GM19463 (cell line): ENCODE results near the gene RAB28.

Source experiments
- ATAC-seq: cut with Tn5 transposase; IDR thresholded peaks from one replicate; pipeline ENCODE4 v1.9.1; 2021; ENCODE audit warnings: mild to moderate bottlenecking, moderate library complexity; ENCODE audit not compliant: unreplicated experiment

Gene RAB28

DNA sequence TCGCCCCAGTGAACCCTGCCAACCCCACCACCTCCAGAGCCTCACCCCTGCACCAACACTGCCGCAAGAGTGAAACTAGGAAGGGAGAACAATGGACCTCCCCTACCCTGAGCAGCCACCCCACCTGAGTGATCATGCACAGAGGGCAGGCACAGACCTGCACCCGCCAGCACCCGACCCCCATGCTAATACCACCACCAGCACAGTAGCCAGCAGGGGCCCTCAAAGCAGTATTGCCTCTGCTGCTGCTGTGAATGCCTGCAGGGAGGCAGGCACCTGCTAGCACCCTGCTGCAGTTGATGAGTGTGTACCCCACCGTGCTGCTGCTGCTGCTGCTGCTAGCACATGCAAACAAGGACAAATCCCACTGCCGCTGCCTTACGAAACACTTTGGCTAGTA lies 100.1 kb downstream of the RAB28 start:
- no peak for ATAC-seq

DNA sequence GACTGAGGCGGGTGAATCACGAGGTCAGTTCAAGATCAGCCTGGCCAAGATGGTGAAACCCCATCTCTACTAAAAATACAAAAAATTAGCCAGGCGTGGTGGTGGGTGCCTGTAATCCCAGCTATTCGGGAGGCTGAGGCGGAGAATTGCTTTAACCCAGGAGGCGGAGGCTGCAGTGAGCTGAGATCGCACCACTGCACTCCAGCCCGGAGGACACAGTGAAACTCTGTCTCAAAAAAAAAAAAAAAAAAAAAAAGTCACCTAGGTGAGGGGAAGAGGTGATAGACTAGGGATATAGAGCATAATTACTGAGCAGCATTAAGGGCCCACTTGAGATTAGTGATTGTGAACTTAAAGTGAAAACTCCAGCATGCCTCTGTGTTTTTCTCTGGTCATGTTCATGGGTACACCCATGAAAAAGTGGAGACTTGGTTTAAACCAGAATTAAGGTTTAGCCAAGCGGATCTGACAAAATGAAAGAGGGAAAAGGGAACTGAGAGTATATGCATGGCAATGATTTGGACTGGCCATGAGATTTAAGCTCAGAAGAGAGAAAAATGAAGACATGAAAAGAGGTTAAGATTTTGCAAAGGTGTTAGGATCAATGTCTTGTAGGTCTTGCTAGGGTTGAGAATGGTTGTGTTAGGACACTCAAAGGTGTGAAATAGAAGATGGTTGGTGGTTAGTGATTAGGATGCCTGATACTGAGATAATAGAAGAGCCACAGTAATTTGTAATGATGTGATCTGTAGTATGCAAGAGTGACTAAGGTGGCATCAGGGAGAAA lies 105.0 kb downstream of the RAB28 start:
- peak; percentile 94 for ATAC-seq

DNA sequence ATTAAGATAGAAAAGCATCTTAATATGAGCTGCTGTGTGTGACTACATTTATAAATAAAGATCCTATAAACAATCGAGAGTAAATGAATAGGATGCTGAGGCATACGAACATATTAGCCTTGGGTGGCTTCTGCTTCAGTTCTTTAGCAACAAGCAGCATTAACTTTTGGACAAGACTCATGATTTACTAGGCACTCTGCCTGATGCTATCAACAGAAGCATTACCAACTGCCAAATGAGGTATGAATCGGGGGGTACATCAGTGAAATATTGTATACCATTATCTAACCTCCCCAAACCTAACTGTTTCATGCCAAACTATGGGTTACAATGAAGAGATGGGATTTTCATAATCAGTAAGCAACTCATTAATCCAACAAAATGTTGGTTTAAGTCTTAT lies 113.1 kb downstream of the RAB28 start:
- no peak for ATAC-seq

GRCh38 chr4:13368217-13368616 lies 115.9 kb downstream of the RAB28 start:
- ATAC-seq = no peak

DNA sequence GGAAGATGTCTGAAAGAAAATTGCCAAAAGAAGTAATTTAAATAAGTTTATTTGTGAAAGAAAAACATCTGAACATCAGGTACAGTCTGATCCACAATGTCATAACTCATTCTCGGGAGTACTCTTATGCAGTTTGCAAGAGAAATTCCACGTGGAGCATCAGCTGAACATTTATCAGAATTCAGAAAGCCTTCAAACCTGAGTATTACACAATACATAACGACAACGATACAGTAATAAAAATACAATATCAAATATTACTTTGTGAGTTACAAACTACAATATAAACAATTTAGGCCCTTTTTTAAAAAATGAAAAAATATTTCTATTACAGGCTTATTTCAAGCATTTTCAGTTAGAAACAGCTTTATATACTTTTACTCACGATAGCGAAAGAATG lies 116.4 kb downstream of the RAB28 start:
- no peak for ATAC-seq

GRCh38 chr4:13367244-13367643 lies 116.9 kb downstream of the RAB28 start:
- ATAC-seq = no peak

DNA sequence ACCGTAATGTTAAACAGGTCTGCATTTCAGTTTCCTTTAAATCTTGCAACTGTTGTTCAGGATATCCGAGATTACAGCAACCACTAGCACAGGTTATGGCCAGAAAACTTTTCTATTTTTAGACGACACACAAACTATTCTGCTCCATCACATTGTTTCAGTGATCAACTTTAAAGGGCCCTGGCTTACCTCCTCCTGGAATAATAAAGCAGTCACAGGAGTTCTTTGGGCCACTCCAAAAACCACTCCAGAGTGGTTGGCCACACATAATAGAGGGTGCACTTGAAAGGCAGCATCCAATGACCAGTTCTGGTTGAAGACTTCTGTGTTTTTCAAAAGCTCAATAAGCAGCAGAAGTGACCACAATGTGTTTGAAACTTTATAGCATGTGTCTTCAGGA lies 118.9 kb downstream of the RAB28 start:
- ATAC-seq = no peak

DNA sequence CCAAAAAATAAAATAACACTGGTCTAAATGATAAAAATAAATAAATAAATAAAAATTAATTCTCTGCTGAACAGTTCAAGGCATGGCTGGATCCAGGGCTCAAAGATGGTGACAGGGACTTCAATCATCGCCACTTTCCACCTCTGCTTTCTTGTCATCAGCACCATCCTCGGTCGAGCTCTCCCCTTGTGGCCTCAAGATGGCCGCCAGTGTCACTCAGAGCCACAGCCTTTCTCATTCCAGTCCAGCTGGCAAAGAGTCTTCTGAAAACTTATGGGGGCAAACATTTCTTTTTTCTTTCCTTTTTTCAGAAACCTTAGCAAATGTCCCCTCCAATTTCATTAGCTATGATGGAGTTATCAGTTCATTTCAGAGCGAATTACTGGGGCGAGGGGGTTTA lies 119.5 kb downstream of the RAB28 start:
- no peak for ATAC-seq

DNA sequence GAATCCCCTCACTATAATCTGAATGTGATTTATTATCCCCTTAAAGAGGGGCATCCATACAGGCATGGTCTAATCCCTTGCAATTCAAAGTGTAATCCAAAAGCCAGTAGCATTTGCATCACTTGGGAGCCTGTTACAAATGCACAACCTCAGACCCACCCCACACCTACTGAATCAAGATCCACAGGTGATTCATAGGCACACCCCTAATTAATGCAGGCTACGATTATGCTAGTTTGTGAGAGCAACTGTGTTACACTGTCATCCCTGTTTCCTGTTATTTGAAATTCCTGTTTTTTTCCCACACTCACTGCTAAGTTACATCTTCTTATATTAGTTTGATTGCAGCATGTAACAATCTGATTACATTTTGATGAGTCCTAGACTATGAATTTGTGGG lies 120.0 kb downstream of the RAB28 start:
- no peak for ATAC-seq

GRCh38 chr4:13359809-13360208 lies 124.3 kb downstream of the RAB28 start:
- ATAC-seq = no peak

DNA sequence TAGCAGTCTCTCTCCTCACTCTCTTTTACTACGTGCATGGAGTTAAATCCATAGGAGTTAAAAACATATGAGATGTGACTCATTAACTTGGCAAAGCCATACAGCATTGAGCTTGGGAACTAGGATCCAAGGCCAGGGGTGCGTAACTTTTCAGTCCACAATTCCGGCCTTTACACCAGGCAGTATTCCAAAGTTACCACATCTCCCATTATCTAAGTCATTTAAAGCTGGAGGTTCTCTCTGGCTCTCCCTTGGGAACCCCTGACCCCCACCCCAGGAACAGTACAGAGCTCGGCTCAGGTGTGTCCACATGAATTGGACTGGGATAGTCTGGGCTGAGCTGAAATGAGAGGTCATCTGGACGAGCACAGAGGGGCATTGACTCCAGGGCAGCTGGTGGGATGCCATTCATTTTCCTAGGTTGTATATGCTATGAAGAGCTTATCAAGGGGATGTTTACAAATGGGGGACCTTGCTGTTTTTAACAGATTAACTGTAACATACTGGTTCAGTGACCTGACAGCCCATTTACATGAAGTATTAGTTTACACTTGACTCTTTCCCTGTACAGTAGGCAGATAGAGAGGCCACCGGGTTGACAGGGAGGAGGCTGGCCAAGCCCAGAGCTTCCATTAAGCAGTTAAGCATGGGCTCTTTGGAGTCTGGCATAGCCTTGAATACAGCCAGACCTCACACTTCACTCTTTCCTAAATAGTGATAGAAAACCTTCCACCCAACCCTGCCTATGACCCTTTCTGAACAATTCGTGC lies 128.8 kb downstream of the RAB28 start:
- ATAC-seq = no peak

- ATAC-seq = no peak
These were observed 135.0 kb downstream of the RAB28 start for GRCh38 chr4:13349096-13349495.

- no peak for ATAC-seq
These were observed 135.9 kb downstream of the RAB28 start for GRCh38 chr4:13348216-13348615.

- ATAC-seq = no peak
These were observed 136.5 kb downstream of the RAB28 start for GRCh38 chr4:13347517-13348125.

GRCh38 chr4:13344216-13344615 lies 139.9 kb downstream of the RAB28 start:
- ATAC-seq = no peak

DNA sequence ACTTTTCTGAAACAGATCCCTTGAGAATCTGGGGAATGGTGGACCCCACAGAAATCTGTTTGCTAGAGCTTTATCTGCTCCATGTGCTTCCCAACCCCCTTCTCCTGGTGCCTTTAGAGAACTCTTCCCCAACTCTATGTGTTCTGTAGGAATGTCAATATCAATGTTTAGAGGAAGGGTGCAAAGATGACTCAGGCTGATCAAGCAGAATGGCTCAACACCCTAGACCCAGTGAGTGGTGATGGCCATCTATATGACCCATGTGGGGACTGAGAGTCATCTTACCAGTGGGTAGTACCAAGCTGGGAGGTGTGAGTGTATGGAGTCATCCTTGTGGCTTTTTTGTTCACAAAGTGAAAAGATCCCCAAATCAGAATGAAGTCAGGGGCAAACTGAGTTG lies 143.5 kb downstream of the RAB28 start:
- ATAC-seq = no peak

GRCh38 chr4:13331827-13332226 lies 152.3 kb downstream of the RAB28 start:
- no peak for ATAC-seq

DNA sequence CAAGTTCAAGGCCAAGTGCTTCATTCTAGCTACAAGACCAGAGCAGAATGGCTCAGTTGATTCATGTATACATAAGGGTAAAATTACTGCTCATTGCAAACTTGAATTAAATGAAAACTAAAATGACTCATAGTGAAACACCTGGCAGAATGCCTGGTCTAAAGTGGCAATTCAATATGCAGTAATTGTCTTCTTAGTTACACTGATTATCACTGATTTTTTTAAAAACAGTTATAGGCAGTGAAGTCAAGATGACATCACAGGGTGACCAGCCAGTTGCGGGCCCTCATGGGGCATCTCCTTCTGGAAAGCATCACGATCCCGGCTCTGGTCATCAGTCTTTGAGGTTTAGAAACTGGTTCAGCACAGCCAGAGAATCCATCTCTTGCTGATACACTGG lies 154.2 kb downstream of the RAB28 start:
- no peak for ATAC-seq

DNA sequence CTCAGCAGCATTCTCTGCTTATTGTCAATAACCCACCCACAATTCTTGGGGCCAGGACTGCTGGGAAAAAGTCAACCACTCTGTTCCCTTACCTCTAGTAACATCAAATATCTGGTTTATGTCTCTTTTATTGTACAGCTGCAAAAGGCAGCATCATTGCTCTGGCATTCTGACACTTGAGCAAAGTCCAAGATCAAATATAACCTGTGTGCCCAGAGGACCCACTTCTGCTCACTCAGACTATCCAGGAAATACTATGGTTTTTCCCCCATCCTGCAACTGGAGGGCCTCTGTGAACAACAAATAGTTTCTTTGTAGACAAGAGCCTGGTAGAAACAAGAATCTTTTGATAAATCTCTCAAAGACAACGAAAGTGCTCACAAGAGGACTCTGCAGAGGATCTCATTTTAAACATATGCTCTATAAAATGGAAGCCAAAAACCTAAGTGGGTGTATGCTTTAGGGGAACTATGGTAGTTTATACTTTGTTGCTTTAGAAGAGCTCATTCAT lies 154.7 kb downstream of the RAB28 start:
- no peak for ATAC-seq

DNA sequence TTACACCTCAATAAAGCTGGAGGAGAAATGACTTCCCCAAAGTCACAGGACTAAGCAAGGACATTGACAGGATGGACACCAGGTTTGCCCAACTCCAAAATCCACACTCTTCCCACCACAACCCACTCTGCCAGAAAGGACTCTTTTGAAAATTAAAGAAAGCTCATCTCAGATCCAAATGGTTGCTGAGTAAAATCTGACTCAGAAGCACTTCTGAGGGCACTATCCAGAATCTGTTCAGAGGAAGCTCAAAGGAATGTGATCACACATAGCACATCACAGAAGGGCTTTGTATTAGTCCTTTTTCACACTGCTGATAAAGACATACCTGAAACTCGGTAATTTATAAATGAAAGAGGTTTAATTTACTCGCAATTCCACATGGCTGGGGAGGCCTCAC lies 155.5 kb downstream of the RAB28 start:
- ATAC-seq = no peak

DNA sequence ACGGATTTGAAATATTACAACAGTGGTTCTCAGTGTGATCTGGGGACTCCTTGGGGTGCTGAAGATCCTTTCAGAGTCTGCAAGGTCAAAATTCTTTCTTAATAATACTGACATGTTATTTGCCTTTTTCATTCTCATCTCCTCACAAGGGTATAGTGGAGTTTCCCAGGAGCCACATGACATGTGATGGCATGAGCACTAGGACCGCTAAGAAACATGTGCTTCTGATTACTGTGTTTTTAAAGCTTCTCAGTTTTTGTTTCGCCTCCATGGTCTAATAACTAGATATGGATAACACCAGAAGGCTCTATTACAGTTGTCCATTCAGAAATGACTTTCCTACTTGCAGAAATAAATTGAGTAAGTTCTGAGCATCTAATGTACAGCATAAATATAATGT lies 156.1 kb downstream of the RAB28 start:
- no peak for ATAC-seq

- no peak for ATAC-seq
These were observed 158.4 kb downstream of the RAB28 start for GRCh38 chr4:13325744-13326143.
